GM21723 (cell line): ENCODE data around the gene ELK3.
A peak's percentile ranks its signal among the peaks of the same experiment; 100 is the strongest.

Source experiments
- ATAC-seq: cut with Tn5 transposase; IDR thresholded peaks from one replicate; pipeline ENCODE4 v1.9.1; 2021; ENCODE audit warnings: mild to moderate bottlenecking, moderate library complexity; ENCODE audit not compliant: unreplicated experiment

Gene ELK3

DNA sequence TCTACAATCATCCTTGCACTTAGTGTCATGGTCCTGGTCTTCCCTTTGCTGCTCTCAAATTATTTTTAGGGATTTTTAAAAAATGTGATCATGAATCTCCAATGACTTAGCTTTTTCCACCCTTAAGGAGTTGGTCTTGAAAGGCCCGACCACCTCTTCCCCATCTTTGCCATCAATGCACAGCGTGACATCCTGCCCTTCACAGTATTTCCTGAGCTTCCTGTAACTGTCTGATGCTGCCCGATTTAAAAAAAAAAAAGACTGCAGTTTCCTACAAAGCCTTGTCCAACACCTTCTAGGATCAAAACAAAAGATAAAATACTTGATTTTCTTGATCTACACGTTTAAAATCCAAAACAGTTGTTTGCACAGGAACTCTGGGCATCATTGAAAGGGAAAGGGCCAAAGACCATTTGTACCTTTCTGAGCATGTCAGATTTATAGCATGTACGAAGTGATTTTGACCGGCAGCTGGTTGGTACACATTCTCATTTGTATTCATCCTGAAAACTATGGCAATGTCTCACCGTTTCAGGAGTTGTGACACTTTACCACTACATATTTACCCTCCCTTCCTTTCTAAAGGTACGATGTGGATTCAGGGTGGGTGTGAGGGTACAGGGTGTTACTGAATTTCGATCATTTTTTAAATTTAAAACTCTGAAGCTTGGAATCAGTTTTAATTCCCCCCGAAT is 7.4 kb upstream of the ELK3 start:
- ATAC-seq, result no peak

DNA sequence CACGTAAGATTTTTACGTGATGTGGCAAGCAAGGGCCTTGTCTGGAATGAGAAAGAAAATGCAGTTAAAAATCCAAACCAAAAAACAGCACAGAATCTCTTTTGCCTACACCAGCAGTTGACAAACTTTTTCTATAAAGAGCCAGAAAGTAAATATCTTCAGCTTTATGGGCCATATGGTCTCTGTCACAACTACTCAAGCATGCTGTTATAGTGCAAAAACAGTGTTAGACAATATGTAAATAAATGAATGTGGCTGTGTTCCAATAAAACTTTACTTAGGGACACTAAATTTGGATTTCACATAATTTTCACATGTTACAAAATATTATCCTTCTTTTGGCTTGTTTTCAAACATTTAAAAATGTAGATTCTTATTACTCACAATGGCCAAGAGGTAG is 6.2 kb upstream of the ELK3 start:
- ATAC-seq, result no peak

DNA sequence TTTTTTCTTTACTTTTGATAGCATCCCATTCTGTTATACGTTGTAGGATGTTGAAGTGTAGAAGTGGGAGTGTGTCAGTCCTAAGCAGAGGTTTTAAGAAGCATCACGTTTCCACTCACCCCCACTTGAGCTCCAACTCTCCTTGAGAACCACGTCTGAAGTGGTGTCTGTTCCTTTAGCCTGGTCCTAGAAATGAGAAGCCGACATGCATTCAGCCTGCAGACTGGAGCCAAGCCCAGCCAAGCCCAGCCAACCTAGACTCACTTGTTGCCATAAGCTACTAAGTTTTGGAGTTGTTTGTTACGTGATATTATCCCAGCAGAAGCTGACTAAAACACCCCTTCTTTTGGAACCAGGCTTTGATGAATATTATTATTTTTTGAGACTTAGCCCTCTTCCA is 4.4 kb upstream of the ELK3 start:
- ATAC-seq, result no peak

GRCh38 chr12:96190413-96191108 is 3.6 kb upstream of the ELK3 start:
- no peak for ATAC-seq

GRCh38 chr12:96192926-96193573 is 1.1 kb upstream of the ELK3 start:
- no peak for ATAC-seq

- peak; percentile 4 for ATAC-seq
Measured at GRCh38 chr12:96194576-96194889, 358 bp downstream of the ELK3 start.

DNA sequence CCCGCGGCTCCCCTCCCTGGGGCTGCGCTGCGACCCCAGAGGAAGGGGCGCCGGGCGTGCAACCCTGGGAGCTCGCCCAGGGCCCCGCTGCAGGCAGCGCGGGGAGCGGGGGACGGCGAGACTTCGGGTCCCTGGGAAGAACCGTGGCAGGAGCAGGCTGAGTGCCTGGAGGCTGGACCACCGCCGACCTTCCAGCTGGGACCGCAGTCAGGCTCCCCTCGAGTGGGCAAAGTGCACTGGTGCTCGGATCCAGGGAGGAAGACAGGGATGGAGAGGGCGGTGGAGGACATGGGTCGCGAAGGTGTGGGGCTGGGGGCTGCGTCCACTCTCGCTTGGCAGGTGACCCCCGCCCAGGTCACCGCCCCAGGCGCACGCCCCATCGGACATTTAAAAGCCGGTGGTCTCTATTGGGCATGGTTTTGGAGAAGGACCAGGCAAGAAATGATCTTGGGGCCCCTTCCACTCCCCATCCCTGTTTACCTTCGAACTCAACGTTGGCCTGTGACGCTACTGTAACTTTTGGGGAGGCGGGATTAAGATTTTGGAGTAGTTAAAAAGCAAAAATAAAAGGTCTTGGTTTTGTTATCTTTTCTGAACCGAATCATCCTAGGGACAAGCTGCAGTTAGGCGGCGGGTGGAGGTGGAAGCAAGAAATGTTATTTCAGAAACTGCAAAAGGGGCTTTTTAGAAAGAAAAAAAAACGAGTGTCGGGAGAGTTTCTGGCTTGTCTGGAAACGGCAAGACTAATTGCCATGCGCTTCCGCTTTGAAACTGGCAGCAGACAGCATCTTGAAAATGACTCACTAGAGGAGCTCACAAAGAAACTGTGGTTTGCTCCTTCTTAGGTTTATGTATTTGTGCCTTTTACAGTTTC is 1.0 kb downstream of the ELK3 start:
- ATAC-seq, result peak; percentile 79

GRCh38 chr12:96195845-96196451 is 1.8 kb downstream of the ELK3 start:
- ATAC-seq, result no peak

- ATAC-seq, result no peak
Measured at GRCh38 chr12:96196781-96197180, 2.6 kb downstream of the ELK3 start.

DNA sequence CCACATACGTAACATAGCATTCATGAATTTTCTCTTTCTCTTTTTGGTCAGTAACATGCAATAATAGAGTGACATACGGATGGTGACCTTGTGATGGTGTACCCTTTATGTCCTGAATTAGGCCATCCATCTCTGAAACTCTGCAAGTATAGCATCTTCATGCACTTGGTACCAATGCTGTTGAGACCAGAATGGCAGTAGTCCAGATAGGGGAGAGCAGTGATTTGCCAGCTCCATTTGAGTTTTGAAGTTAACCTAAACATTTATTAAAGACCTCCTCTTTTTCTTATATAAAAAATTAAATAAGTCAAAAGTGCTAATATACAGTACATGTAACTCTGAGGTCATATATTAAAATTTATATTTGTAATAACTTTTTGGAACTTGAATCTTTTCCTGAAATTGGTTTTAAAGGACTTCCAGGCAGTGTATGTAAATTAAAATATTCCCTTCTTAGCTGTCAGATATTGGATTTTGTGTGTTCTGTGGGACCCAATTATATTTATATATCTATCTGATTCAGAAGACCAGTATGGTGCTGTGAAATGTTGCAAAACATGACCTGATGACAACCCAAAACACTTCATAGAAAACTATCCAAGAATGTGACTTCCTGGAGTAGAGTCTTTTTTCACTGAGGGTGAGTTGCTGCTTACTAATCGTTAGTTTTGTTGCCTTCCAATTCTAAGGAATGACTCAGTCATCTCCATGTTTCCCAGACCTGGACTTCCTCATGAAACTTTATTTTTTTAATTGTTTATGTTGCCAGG is 3.5 kb downstream of the ELK3 start:
- ATAC-seq, result no peak

GRCh38 chr12:96198965-96199364 is 4.8 kb downstream of the ELK3 start:
- no peak for ATAC-seq

DNA sequence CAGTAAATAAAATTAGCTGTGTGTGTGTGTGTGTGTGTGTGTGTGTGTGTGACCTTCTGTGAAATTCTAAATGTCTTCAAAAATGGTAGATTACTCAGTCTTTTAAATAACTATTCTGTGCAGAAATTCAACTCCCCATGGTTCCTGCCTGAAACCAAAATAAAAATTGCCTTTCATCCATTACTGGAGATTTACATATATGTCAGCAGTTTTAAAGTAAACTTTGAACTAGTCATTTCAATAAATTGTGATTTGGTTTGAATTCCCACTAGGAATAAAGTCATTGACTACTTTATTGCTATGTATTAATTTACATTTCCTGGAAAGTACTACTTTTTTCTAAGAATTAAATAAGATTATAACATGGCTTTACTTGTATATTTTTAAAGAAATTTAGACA is 5.3 kb downstream of the ELK3 start:
- no peak for ATAC-seq

GRCh38 chr12:96201272-96202227 is 7.4 kb downstream of the ELK3 start:
- ATAC-seq, result no peak

DNA sequence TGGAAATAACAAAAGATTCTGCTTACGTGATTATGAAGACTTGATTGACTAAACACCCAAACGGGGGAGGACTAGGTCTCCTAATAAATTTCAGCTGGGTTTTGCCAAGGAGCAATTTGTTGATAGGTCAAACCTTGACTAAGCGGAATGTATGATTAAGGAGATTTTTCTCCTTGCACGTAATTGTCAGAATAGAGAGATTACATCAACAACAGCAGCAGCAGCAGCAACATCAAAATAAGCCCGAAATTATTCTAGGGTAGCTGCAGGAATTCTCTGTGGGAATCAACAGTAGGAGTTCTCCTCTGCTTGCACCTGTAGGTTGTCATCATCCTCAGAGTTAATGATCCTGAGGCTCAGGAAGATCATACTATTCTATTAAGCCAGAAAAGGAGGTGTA is 10.2 kb downstream of the ELK3 start:
- ATAC-seq, result no peak

DNA sequence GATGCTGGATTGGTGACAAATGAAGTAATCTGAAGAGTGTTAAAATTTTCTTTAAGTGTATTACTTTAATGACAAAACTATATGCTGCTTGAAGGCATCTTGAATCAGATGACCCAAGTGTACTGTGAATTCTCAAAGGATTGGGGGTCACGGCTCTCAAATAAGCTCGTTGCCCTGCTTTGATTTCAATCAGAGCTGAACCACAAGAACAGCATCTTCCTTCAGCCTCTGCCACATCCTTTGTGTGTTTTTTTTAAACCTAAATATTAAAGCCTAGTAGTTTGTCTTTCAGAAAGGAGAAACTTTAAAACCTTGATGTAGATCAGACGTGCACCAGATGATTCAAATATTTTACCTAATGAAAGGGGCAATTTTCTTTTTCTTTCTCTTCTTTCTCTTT is 11.7 kb downstream of the ELK3 start:
- no peak for ATAC-seq

DNA sequence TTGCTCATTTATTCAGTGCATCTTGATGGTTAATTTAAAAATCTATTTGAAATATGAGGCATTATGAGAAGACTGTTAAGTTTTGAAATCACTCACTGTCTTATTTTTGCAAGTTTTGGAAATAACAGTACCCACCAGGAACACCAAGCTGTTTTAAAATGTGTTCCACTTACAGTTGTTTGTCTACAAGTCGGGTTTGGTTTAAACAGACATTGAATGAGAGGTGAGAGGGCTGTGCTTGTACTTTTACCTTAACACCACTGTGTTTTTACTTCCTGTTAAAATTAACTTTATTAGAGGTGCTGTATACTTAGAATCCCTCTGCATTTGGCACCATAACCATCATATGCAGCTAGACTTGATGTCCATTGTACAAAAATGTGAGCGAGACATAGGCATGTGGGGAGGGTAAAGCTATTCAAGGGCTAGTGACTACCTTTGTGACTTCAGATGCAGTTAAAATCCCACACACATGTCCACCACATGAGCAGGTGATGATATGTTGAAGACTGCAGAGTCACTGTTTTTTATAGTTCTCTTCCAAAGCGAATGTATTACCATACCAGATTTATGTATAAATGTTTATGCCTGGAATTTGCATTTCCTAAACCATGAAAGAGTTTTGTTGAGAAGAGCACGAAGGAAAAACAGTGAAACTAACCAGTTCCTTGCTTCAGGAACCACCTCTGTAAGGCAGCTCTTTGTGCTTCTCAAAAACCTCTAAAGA is 12.9 kb downstream of the ELK3 start:
- no peak for ATAC-seq

- no peak for ATAC-seq
Measured at GRCh38 chr12:96208346-96208745, 14.2 kb downstream of the ELK3 start.

- ATAC-seq, result no peak
Measured at GRCh38 chr12:96208801-96209549, 14.8 kb downstream of the ELK3 start.
